Measurements from ENCODE around the gene PRICKLE4. TPM values are rescaled to one million over a fixed set of nuclear protein-coding genes. Genes with fewer than 3 reads are reported as not detected.
A peak's percentile ranks its signal among the peaks of the same experiment; 100 is the strongest.

The PRICKLE4 gene
- total and polyA plus RNA-seq, 2 of the 13 experiments (the other 11 are each of a cell fraction or from before 2014, with no cell fraction given): 0.92 to 1.2 TPM

DNA sequence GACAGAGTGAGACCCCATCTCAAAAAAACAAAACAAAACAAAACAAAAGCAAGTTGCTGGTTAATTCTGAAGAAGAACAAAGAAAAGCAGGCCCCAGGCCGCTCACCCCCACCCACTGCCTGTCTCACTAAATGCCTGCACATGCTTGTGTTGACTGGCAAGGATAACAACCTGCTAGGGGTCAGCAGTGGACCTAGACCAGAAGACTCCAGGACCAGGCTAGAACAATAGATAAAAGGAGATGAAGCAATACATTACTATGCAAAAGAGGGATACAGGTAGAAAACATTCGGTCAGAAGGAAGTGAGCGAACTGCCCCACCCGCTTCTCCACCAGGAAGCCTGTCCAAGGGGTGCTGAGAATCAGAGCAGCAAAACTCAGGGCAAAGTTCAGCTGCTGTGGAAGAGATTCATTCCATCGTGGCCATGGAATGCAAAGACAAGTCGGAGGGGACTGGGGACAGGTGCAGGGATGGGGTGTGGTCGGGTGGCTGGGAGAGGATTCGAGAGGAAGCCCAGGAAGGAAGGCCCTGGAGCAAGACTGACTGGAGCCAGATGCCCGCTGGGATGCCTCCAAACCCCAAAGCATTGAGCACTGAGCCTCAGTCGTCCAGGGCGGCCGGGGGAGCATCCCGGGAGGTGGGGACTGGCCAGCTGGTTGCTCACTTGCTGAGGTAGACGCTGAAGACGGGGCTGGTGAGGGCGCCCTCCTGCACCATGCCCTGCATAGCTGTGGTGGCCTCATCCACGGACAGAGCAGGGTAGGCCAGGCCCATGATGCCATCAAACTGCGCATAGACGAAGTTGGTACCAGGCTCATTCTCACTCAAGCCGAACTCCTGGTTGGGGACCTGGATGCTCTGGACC is 38.7 kb upstream of the PRICKLE4 start (continued):
- TF ChIP-seq, protein P1, sequence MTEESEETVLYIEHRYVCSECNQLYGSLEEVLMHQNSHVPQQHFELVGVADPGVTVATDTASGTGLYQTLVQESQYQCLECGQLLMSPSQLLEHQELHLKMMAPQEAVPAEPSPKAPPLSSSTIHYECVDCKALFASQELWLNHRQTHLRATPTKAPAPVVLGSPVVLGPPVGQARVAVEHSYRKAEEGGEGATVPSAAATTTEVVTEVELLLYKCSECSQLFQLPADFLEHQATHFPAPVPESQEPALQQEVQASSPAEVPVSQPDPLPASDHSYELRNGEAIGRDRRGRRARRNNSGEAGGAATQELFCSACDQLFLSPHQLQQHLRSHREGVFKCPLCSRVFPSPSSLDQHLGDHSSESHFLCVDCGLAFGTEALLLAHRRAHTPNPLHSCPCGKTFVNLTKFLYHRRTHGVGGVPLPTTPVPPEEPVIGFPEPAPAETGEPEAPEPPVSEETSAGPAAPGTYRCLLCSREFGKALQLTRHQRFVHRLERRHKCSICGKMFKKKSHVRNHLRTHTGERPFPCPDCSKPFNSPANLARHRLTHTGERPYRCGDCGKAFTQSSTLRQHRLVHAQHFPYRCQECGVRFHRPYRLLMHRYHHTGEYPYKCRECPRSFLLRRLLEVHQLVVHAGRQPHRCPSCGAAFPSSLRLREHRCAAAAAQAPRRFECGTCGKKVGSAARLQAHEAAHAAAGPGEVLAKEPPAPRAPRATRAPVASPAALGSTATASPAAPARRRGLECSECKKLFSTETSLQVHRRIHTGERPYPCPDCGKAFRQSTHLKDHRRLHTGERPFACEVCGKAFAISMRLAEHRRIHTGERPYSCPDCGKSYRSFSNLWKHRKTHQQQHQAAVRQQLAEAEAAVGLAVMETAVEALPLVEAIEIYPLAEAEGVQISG (CRISPR knock-in tag; IDR thresholded peaks at IDR 0.05): peak; percentile 57
- TF ChIP-seq NBN (conservative IDR thresholded peaks at IDR 0.05) (no peak), ZNF883 (CRISPR knock-in tag; IDR thresholded peaks at IDR 0.05; ENCODE audit: not compliant biosample characterization) (no peak), HNRNPUL1 (IDR thresholded peaks at IDR 0.05; ENCODE audit: low read depth, low read length) (no peak), PHF21A (CRISPR knock-in tag; IDR thresholded peaks at IDR 0.05) (peak; percentile 92), PRMT3 (CRISPR knock-in tag; IDR thresholded peaks at IDR 0.05; ENCODE audit: borderline replicate concordance, low read depth) (no peak), THAP11 (CRISPR knock-in tag; IDR thresholded peaks at IDR 0.05) (peak; percentile 72; the same call in 1 of the 2 replicates), ZBTB2 (CRISPR knock-in tag; IDR thresholded peaks at IDR 0.05; ENCODE audit: low read depth) (no peak), ZNF30 (CRISPR knock-in tag; IDR thresholded peaks at IDR 0.05) (no peak), CCDC6 (CRISPR knock-in tag; IDR thresholded peaks at IDR 0.05) (0 out of 2 replicates have a peak, but pooled peaks have one; percentile 58), ZNF740 (CRISPR knock-in tag; IDR thresholded peaks at IDR 0.05) (no peak)
- TF ChIP-seq, protein P2, sequence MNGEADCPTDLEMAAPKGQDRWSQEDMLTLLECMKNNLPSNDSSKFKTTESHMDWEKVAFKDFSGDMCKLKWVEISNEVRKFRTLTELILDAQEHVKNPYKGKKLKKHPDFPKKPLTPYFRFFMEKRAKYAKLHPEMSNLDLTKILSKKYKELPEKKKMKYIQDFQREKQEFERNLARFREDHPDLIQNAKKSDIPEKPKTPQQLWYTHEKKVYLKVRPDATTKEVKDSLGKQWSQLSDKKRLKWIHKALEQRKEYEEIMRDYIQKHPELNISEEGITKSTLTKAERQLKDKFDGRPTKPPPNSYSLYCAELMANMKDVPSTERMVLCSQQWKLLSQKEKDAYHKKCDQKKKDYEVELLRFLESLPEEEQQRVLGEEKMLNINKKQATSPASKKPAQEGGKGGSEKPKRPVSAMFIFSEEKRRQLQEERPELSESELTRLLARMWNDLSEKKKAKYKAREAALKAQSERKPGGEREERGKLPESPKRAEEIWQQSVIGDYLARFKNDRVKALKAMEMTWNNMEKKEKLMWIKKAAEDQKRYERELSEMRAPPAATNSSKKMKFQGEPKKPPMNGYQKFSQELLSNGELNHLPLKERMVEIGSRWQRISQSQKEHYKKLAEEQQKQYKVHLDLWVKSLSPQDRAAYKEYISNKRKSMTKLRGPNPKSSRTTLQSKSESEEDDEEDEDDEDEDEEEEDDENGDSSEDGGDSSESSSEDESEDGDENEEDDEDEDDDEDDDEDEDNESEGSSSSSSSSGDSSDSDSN (CRISPR knock-in tag; IDR thresholded peaks at IDR 0.05): peak; percentile 40; the same call in 1 of the 2 replicates
- TF ChIP-seq, protein P3, sequence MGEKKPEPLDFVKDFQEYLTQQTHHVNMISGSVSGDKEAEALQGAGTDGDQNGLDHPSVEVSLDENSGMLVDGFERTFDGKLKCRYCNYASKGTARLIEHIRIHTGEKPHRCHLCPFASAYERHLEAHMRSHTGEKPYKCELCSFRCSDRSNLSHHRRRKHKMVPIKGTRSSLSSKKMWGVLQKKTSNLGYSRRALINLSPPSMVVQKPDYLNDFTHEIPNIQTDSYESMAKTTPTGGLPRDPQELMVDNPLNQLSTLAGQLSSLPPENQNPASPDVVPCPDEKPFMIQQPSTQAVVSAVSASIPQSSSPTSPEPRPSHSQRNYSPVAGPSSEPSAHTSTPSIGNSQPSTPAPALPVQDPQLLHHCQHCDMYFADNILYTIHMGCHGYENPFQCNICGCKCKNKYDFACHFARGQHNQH (CRISPR knock-in tag; IDR thresholded peaks at IDR 0.05): peak; percentile 37; the same call in 1 of the 2 replicates
- TF ChIP-seq, protein P4, sequence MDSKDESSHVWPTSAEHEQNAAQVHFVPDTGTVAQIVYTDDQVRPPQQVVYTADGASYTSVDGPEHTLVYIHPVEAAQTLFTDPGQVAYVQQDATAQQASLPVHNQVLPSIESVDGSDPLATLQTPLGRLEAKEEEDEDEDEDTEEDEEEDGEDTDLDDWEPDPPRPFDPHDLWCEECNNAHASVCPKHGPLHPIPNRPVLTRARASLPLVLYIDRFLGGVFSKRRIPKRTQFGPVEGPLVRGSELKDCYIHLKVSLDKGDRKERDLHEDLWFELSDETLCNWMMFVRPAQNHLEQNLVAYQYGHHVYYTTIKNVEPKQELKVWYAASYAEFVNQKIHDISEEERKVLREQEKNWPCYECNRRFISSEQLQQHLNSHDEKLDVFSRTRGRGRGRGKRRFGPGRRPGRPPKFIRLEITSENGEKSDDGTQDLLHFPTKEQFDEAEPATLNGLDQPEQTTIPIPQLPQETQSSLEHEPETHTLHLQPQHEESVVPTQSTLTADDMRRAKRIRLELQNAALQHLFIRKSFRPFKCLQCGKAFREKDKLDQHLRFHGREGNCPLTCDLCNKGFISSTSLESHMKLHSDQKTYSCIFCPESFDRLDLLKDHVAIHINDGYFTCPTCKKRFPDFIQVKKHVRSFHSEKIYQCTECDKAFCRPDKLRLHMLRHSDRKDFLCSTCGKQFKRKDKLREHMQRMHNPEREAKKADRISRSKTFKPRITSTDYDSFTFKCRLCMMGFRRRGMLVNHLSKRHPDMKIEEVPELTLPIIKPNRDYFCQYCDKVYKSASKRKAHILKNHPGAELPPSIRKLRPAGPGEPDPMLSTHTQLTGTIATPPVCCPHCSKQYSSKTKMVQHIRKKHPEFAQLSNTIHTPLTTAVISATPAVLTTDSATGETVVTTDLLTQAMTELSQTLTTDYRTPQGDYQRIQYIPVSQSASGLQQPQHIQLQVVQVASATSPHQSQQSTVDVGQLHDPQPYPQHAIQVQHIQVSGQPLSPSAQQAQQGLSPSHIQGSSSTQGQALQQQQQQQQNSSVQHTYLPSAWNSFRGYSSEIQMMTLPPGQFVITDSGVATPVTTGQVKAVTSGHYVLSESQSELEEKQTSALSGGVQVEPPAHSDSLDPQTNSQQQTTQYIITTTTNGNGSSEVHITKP (CRISPR knock-in tag; IDR thresholded peaks at IDR 0.05; ENCODE audit: low read depth): no peak
- TF ChIP-seq, protein P5, sequence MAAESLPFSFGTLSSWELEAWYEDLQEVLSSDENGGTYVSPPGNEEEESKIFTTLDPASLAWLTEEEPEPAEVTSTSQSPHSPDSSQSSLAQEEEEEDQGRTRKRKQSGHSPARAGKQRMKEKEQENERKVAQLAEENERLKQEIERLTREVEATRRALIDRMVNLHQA (CRISPR knock-in tag; IDR thresholded peaks at IDR 0.05): no peak

All from HepG2 (cell line).